ENCODE results near the gene GHSR.

GHSR gene

GRCh38 chr3:172437713-172438112, 10.5 kb downstream of the GHSR start:
- no peak for DNase-seq

GRCh38 chr3:172415323-172415722, 32.9 kb downstream of the GHSR start:
- DNase-seq, result no peak

DNA sequence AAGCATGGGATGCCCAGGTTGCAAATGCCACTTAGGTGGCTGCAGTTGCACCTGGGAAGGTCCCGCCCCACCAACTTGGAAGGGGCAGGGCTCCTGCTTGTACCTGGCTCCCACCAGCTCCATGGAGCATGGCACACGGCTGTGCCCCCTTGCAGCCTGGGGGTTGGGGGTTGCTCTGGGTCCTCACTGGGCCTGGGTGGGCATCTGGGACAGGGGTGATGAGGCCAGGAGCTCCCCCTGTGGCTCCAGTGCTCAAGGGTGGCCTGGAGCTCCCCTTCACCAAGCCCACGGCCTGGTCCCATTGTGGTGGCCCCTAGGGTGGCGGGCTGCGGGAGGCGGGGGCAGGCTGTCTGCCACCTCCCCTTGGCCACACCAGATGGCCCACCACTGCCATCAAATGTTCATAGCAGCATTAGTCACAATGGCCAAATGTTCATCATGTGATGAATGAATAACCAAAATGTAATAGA, 36.7 kb downstream of the GHSR start:
- DNase-seq, result no peak

GRCh38 chr3:172410702-172411477, 37.4 kb downstream of the GHSR start:
- DNase-seq, result no peak

- DNase-seq, result no peak
Measured at GRCh38 chr3:172407872-172408271, 40.4 kb downstream of the GHSR start.

- DNase-seq, result no peak
Measured at GRCh38 chr3:172405914-172406313, 42.3 kb downstream of the GHSR start.

DNA sequence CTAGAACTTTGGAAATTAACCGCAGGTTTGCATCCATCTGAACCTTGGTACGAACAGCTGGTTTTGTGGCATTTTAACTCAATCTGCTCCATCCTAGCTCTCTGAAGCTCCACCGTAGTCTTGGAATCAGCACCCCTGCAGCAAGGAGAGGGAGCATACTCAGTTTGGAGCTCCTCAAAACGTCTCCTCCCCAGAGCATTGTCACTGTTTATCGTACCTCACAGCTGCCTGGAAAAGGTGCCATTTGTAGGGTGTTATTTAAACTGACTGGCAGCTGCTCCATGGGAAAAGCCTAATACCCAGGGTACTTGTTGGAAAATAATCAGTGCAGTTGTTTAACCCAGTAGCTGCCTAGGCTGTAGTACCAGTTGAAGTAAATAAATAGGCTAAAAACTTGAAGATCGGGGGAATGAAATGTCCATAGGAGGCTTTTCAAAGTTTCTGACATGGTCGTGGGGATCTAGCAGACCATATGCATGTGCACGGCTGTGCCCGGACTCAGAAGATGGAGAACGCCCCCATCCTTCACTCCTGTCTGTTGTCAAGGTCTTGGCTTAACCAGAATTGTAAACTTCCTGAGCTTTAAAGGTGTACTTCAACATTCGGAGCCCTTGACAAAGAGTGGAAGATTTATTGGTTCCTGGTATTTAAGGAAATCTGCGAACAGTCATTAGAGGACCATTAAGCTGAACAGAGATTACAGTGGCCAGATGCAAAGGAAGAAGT, 43.9 kb downstream of the GHSR start:
- DNase-seq, result peak; percentile 18

DNA sequence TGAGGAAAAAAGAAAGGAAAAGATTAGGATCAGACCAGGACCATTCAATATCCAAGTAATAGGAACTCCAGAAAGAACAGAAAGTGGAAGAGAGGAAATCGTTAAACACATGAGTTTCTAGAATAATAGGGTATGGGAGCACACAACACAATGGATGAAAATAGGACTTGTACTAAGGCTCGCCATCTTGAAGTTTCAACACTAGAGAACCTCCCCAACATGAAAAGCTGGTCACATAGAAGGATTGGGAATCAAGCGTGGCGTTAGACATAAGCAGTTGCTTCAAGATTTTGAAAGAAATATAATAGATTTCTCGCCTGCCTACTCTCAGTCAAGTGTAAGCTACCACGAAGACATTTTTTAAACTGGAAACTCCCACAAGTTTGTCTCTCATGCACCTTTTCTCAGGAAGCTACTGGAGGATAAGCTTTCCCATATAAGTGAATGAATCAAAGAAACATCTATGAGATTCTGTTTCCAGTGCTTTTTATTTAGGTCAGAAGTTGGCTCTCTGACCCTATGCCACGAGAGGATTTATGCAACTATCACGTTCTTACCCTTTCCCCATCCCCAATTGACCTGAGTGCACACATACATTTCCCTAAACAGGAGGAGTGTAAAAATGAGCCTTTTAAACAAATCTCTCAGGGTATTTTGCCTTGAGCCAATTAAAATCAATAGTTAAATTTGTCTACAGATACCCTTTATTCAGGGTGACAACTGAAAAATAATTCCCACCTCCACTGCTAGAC, 45.2 kb downstream of the GHSR start:
- no peak for DNase-seq

DNA sequence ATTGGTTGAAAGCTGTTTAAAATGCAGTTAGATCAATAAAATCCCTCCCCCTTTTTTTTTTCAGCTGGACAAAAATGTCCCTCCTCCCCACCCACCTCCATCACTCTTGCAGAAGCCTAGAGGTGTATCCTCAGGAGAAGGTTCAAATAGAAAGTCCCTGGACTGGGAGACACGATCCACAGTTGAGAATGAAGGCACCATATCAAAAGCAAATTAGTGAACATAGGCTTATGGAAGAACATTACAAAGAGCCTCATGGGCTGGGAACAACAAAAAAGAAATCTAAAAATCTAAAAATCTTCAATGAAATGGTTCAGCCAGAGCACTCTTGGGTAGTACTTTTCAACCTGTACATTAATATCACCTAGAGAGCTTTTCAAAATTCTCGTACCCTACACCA, 46.2 kb downstream of the GHSR start:
- DNase-seq, result no peak

DNA sequence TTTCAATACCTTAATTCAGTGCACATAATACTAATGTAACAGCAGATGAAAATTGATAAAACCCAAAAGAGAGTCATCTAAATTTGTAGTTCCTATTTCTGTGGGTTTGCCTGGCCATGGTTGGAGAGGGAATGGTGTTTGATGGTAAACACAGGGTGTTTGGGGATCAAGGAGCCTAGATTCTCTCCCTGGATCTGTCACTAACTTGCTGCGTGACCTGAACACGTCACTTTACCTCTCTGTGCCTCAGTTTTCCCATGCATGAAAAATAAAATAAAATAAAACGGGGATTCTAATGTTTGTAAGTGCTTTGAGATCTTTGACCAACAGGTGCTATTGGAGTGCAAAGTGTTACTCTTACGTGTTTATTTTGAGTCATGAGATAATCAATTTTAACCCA, 49.8 kb downstream of the GHSR start:
- DNase-seq, result no peak

GRCh38 chr3:172397716-172398405, 50.4 kb downstream of the GHSR start:
- peak; percentile 44 for DNase-seq

GRCh38 chr3:172396400-172396799, 51.9 kb downstream of the GHSR start:
- no peak for DNase-seq

DNA sequence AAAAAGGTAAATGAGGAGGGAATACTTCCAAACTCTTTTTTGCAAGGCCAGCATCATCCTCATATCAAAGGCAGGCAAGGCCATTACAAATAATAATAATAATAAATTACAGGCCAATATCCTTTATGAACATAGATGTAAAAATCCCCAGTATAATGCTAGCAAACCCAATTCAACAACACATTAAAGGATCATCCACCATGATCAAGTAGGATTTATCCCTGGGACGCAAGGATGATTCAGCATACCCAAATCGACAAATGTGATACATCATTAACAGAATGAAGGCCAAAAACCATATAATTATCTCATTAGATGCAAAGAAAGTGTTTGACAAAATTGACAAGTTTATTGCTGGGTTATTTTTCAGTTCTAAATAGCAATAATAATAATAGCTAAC, 53.6 kb downstream of the GHSR start:
- peak; percentile 64 for DNase-seq

All from NCI-H69 (cell line).